ENCODE results near the gene MCC.

The MCC gene

GRCh38 chr5:112996830-112997374 is 491.4 kb downstream of the MCC start:
- Histone ChIP-seq H3K27ac (ENCODE audit: extremely low read depth, low read depth, low read length) (no peak overlapping the region), H3K9me3 (ENCODE audit: control insufficient read depth, insufficient read depth, low read depth, low read length) (no peaks in the 10 kb centered on the region), H3K36me3 (ENCODE audit: control insufficient read depth in 2 of 2, insufficient read depth in 1 of 2, low read length in 2 of 2) (peaks cover 27 to 48% of the 10 kb centered on the region in 2 experiments), H3K4me3 (ENCODE audit: low read depth, low read length) (no peak overlapping the region), H3K4me1 (ENCODE audit: control insufficient read depth, insufficient read depth, low read length) (peaks cover 2% of the 10 kb centered on the region; the same call in 1 of the 2 replicates)
- CTCF ChIA-PET: interaction anchor here (0.6 to 4.7 kb wide), 58 partner anchors 10 to 821 kb away, joined by 3 to 58 read pairs (median 4); partner anchors contain the start of gene YTHDC2
- TF ChIP-seq ZBTB1 (tag by site-specific recombination; IDR thresholded peaks at IDR 0.05) (no peak), ZNF423 (tag by site-specific recombination; IDR thresholded peaks at IDR 0.05) (no peak), ZNF660 (tag by site-specific recombination; IDR thresholded peaks at IDR 0.05) (no peak), HOXD13 (CRISPR knock-in tag; IDR thresholded peaks at IDR 0.05; ENCODE audit: borderline replicate concordance) (no peak), ZNF366 (tag by site-specific recombination; conservative IDR thresholded peaks at IDR 0.05) (no peak), ZNF549 (tag by site-specific recombination; IDR thresholded peaks at IDR 0.05) (no peak), ZNF133 (tag by site-specific recombination; IDR thresholded peaks at IDR 0.05) (no peak), ZFHX2 (tag by site-specific recombination; conservative IDR thresholded peaks at IDR 0.05) (no peak), SCRT1 (tag by site-specific recombination; IDR thresholded peaks at IDR 0.05; ENCODE audit: borderline replicate concordance) (no peak), GLI2 (tag by site-specific recombination; IDR thresholded peaks at IDR 0.05; ENCODE audit: borderline replicate concordance, low read depth) (no peak), ZBTB6 (tag by site-specific recombination; IDR thresholded peaks at IDR 0.05) (no peak), ATF2 (tag by site-specific recombination; IDR thresholded peaks at IDR 0.05; ENCODE audit: low read depth) (no peak), ZNF707 (tag by site-specific recombination; IDR thresholded peaks at IDR 0.05) (no peak), ZNF433 (tag by site-specific recombination; IDR thresholded peaks at IDR 0.05; ENCODE audit: low read depth) (no peak), RBAK (tag by site-specific recombination; IDR thresholded peaks at IDR 0.05) (no peak), ZNF571 (tag by site-specific recombination; IDR thresholded peaks at IDR 0.05) (no peak), ZNF311 (tag by site-specific recombination; IDR thresholded peaks at IDR 0.05; ENCODE audit: borderline replicate concordance) (no peak)
- TF ChIP-seq, protein P1, sequence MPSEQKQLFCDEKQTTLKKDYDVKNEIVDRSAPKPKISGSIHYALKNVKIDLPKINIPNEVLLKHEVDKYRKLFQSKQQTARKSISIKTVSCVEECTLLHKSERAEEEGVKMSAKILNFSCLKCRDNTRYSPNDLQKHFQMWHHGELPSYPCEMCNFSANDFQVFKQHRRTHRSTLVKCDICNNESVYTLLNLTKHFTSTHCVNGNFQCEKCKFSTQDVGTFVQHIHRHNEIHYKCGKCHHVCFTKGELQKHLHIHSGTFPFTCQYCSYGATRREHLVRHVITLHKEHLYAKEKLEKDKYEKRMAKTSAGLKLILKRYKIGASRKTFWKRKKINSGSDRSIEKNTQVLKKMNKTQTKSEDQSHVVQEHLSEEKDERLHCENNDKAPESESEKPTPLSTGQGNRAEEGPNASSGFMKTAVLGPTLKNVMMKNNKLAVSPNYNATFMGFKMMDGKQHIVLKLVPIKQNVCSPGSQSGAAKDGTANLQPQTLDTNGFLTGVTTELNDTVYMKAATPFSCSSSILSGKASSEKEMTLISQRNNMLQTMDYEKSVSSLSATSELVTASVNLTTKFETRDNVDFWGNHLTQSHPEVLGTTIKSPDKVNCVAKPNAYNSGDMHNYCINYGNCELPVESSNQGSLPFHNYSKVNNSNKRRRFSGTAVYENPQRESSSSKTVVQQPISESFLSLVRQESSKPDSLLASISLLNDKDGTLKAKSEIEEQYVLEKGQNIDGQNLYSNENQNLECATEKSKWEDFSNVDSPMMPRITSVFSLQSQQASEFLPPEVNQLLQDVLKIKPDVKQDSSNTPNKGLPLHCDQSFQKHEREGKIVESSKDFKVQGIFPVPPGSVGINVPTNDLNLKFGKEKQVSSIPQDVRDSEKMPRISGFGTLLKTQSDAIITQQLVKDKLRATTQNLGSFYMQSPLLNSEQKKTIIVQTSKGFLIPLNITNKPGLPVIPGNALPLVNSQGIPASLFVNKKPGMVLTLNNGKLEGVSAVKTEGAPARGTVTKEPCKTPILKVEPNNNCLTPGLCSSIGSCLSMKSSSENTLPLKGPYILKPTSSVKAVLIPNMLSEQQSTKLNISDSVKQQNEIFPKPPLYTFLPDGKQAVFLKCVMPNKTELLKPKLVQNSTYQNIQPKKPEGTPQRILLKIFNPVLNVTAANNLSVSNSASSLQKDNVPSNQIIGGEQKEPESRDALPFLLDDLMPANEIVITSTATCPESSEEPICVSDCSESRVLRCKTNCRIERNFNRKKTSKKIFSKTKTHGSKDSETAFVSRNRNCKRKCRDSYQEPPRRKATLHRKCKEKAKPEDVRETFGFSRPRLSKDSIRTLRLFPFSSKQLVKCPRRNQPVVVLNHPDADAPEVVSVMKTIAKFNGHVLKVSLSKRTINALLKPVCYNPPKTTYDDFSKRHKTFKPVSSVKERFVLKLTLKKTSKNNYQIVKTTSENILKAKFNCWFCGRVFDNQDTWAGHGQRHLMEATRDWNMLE (tag by site-specific recombination; conservative IDR thresholded peaks at IDR 0.05; ENCODE audit: low read depth): no peak
- TF ChIP-seq, protein P2, sequence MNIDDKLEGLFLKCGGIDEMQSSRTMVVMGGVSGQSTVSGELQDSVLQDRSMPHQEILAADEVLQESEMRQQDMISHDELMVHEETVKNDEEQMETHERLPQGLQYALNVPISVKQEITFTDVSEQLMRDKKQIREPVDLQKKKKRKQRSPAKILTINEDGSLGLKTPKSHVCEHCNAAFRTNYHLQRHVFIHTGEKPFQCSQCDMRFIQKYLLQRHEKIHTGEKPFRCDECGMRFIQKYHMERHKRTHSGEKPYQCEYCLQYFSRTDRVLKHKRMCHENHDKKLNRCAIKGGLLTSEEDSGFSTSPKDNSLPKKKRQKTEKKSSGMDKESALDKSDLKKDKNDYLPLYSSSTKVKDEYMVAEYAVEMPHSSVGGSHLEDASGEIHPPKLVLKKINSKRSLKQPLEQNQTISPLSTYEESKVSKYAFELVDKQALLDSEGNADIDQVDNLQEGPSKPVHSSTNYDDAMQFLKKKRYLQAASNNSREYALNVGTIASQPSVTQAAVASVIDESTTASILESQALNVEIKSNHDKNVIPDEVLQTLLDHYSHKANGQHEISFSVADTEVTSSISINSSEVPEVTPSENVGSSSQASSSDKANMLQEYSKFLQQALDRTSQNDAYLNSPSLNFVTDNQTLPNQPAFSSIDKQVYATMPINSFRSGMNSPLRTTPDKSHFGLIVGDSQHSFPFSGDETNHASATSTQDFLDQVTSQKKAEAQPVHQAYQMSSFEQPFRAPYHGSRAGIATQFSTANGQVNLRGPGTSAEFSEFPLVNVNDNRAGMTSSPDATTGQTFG (tag by site-specific recombination; IDR thresholded peaks at IDR 0.05; ENCODE audit: borderline replicate concordance): no peak
- TF ChIP-seq, protein P3, sequence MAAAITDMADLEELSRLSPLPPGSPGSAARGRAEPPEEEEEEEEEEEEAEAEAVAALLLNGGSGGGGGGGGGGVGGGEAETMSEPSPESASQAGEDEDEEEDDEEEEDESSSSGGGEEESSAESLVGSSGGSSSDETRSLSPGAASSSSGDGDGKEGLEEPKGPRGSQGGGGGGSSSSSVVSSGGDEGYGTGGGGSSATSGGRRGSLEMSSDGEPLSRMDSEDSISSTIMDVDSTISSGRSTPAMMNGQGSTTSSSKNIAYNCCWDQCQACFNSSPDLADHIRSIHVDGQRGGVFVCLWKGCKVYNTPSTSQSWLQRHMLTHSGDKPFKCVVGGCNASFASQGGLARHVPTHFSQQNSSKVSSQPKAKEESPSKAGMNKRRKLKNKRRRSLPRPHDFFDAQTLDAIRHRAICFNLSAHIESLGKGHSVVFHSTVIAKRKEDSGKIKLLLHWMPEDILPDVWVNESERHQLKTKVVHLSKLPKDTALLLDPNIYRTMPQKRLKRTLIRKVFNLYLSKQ (tag by site-specific recombination; IDR thresholded peaks at IDR 0.05; ENCODE audit: borderline replicate concordance): no peak
- POLR2A ChIA-PET: interaction anchor here (1.2 kb wide), 1 partner anchor 21 kb away, joined by 7 read pairs; the partner anchor contains the start of gene DCP2
